Ovary (tissue), 3 donors: Measurements from ENCODE around the gene MAP7D3.
"Not testable (repeated sequence)": the region's sequence is repeated elsewhere in the genome, so short reads cannot be mapped to it uniquely, and the experiment has no call there.

Experiments
- CTCF ChIP-seq, 3 donors: fragments of 450-650 bp in 2 of 3; fragments of 200-600 bp in 1 of 3; IDR thresholded peaks; one replicate each; pipeline versions ENCODE4 v1.5.1 to v1.8.0; 2016 to 2022; ENCODE audit warnings: antibody characterized with exemption in 3 of 3, mild to moderate bottlenecking in 1 of 3
- EP300 ChIP-seq: sonication (generic); formaldehyde crosslinking; IDR thresholded peaks from one replicate; pipeline ENCODE4 v1.6.1; 2017; ENCODE audit warnings: antibody characterized with exemption
- donor health status: DM: no; HTN: no; CAD: no.

- TF ChIP-seq CTCF (IDR thresholded peaks at IDR 0.05); EP300: not testable (repeated sequence)
Observed at GRCh38 chrX:136237849-136238248, 13.4 kb downstream of the MAP7D3 start.
